Midbrain (tissue), 1 donor: ENCODE results near the gene KCNK4.

ENCODE experiments used
- DNase-seq: peaks from one replicate; lab custom pipeline; 2025; lab: John Stamatoyannopoulos, UW

Gene KCNK4

DNA sequence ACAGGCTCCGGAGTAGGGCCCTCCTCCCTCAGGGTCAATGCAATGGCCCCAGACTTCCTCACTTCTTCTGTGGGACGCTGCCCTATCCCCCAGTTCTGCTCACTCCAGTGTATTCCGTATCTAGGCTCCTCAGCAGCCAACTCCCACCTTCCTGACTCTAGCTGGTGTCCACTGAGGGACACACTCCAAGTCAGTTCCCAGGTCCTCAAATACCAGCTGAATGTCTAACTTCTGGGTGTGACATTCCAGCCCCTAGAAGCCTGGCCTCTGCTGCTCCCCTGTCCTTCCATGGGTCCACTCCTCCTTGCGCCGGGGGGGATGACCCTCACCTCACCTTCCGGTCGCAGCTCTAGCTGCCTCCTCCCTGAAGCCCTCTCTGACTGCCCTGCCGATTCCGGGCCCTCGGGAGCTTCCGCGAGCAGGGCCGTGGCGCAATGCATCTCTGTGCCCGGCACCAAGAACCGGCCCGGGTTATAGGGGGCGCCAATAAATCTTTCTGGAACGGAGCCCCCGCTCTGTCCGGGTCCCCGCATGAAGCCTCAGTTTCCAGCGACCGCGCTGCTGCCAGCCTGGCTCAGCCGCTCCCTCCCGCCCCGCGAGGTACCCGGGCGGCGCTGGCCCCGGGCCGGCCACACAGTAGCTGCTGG lies 22.1 kb upstream of the KCNK4 start:
- DNase-seq: peak; percentile 68

DNA sequence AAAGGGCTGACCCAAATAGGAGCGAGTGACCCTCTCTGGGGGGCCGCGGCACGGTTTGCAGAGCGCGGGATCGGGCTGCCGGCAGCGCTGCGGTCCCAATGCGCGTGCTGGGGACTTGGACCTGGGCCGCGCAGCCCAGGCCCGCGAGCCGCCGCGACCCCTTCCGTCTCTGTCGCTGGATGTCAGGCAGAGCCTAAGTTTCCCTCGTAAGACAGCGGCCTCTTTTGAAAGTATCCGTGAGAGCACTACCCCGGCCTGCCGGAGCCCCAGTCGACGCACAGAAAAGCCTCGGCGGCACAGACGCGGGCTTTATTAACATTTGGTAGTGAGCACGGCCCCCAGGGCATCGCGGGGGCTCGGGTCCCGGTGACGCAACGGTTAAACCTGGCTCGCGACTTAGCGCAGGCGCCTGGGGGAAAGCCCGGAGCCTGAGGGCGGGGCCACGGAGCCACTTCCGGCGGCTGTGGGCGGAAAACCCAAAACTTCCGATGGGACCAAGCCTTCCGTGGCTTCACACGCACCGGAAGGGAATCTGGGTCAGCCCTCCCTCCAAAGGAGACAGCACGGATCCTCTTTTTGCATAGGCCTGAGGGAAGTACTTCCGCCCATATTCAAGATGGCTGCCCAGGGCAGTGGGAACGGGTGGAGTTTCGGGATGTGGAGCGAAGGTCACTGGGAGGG lies 21.4 kb upstream of the KCNK4 start:
- peak; percentile 100 for DNase-seq

DNA sequence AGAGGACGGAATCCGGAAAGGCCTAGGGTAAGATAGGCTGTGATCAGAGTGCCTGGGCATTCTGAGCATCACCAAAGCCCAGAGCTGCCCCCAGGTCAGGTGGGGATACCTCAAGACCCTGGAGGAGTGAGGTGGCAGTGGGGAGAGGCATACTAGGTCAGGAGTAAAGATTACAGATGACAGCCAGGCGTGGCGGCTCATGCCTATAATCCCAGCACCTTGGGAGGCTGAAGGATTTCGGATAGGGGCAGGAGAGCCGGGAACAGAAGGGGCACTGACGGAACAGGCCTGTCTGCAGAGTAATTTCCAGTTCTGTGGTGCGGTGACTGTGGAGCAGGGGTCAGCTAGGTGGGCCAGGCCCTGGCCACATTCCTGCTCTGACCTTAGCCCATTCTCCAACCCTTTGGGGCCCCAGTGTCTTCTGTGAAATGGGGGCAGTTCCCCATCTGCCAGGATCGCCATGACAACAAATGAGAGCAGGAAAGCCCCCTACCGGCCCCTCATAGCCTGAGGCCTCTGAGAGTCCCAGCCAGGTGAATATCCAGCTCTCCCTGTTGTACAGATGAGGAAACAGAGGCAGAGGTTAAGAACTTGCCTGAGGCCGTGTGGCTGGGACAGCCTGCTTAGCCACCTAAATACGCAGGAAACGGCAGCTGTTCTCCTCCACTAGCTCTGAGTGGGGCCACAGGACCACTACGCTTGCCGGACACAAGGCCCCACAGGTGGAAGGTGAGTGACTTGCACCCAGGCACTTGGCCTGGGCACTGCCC lies 15.9 kb upstream of the KCNK4 start:
- DNase-seq: no peak

DNA sequence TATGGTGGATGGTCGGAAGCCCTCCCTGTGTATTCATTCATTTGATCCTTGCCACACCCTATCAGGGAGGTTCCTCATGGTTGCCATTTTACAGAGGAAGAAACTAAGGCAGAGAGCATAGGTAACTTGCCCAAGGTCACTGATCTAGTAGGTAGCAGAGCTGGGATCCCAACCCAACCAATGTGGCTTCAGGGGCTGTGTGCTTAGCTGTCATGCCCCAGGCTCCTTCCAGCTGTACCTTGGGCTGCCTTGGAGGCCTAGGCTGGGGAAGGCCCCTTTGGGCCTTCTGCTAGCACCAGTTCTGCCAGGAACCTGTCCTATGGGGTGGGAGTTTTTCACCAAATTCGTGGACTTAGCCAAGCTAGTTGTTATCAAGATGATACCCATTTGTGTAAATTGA lies 15.3 kb upstream of the KCNK4 start:
- no peak for DNase-seq

DNA sequence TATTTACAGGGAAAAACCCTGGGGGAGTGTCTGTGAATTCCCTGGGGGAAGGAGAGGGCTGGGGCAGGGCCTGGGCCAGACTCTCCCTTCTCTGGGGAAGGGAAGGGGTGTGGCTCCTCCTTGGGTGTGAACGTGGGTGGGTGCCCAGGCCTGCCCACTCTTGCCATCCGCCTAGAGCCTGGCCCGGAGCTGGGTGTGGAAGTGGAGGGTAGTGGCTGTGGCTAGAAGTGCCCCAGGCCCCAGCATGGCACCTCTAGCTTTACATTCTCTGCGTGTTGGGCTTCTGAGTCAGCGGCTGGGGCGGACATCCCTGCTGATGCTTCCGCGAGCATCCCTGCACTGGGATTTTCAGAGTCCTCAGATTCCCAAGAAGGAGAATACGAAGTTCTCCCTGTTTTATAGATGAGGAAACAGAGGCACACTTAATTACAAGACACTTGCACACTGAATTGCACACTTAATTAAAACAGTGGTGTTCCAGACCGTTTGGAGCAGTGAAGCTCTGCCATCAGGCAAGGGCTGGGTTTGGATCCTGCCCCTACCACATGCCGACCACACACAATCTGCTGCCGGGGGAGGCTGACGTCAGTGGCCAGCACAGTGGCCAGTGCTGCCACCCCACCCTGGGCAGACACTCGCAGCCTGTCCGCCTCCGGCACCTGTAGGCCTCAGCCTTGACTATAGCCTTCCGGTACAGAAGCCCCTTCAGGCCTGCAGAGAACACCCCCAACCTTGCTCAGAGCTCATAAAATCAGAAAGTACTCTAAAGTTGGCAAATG lies 14.3 kb upstream of the KCNK4 start:
- no peak for DNase-seq

DNA sequence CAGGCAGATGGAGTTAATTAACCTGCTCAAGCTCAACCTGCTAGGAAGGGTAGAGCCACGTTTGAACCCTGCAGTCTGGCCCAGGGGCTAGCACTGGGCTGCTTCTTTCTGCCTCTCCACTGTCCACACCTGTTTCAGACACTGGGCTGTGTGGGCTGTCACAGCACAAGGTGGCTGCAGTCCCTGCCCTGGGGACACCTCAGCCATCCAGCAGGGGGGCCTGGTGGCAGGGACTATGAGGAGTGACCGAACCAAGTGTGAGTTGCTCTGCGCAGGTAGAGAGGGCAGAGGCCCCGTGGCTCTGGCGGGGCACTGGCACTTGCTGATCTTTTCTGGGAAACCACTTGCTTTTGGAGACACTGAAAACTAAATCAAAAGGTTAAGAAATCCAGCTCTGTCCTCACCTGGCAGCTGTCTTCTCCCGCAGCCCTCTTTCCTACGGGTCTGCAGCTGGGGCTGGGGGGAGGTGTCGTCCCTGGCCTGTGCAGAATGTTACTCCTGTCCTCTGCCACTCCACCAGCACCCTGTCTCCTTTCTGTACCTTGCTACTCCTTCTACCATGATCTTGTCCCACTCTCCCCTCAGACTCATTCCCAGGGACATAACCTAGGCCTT lies 12.4 kb upstream of the KCNK4 start:
- DNase-seq: no peak

DNA sequence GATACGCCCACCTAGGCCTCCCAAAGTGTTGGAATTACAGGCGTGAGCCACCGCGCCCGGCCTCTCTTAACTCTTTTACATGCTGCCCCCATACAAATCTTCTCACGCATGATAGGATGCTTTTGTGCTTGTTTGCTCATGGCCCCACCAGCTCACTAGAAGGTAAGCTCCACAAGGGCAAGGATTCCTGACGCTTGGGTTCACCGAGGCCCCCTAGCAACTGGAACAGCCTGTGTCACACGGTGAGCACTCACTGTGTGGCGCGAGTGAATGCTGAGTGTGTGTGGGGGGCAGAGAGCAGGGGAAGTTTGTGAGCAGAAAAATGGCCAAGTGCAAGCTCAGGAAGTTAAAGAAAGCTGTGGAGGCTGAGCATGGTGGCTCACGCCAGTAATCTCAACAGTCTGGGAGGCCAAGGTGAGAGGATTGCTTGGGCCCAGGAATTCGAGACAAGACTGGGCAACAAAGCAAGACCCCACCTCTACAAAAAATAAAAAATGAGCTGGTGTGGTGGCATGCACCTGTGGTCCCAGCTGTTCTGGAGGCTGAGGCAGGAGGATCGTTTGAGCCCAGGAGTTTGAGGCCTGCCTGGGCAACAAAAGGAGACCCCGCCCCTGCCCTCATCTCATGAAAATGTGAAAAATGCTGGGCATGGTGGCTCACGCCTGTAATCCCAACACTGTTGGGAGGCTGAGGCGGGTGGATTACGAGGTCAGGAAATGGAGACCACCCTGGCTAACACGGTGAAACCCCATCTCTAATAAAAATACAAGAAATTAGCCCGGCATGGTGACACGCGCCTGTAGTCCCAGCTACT lies 8.9 kb upstream of the KCNK4 start:
- no peak for DNase-seq

DNA sequence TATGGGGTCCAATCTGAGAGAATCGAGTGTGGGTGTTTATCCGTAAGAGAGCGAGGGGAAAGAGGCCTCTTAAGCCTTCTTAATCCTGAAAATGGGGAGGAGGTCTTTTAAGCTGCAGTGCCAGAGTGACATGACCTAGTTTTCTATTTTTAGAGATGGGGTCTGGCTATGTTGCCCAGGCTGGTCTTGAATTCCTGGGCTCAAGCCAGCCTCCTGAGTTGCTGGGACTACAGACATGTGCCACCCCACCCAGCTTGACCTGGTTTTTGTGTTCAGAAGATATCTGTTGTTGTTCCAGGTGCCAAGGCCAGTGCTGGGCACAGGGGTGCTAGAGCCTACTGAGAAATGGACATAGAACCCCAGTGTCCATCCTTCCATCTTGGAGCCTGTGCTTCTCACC lies 8.0 kb upstream of the KCNK4 start:
- DNase-seq: no peak

DNA sequence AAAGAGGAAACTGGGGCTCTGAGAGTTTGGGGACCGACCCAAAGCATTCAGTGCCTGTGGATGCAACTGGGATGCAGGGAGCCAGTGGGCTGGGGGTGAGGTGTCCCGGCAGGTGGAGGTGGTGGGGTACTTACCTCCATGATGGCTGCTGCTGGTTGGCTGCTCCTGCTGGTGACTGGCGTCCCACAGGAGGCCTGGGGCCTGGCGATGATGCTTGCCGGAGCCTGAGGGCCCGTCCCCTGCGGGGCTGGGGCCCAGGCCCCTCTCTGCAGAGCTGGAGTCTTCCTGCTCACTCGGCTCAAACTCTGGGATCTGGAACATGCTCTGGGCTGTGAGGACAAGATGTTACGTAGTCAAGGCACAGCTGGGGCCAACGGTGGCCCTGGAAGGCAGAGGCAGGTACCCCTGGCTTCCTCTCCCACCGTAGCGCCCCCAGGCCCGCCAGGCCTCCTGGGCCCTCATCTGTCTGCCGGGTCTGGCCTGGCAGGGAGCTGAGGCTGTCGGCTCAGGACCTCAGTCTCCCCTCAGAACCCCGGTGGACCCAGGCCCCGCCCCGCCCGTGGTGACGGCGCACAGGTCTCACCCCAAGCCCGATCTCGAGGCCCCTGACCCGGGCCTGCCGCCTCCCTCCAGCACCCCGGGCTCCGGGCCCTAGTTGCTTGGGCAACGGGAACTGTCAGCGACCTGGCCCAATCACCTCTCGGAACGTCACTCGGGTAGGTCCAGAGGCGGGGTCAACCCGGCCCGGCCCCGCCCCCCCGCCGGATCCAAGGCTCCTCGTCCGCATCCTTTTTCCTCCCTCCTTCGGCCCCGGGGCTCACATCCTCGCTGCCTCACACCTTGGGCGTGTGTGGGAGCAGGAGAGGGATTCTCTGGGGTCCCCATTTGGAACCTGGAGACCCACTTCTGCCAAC lies 6.8 kb upstream of the KCNK4 start, which contains the start of gene BAD:
TSS of gene BAD (minus strand) at position 618 of the 914 bp plus-strand sequence. CDS start at position 321, 297 bp downstream.
- peak; percentile 97 for DNase-seq

DNA sequence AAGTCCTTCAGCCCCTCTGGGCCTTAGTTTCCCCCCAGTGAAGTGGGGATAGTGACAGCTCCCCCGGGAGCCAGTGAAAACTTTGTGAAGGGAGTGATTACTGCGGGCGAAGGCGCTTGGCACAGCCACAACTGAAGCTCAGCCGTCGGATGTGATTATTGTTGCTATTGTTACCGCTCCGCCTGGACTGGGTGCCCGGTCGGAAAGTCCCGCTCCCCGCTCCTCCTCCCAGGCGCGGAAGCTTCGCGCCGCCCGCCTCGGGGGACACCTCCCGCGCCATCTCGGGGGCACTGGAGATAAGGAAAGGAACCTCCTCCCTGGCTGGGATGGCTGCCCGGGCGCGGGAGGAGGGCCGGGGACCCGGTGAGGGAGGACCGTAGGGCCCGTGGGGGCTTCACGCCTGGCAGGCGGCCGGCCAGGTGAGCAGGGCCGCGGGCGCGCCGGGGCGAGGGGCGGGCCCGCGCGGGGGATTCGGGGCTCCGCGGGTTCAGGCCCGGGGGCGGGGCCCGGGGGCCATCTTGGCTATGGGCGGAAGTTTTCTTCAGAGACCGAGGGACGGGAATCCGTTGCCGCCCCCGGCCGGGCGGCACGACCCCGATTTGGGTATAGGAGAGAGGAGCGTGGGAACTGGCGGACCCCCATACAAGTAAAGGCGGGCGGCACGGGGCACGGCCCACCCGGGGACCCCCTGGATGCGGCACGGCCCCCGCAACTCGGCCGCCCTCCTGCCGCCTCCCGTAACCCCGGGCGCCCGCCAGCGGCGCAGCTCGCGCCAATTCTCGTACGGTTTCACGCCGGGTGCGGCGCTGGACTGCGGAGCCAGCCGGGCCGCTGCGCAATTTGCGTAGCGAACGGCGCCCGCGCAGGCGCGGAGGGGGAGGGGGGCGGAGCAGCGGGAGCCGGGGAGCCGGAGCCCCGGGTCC lies 5.9 kb upstream of the KCNK4 start, which contains the start of gene GPR137:
TSS of gene GPR137 (plus strand) at position 887 of the 923 bp plus-strand sequence. CDS start 677 bp downstream, outside the sequence.
- DNase-seq: peak; percentile 93

DNA sequence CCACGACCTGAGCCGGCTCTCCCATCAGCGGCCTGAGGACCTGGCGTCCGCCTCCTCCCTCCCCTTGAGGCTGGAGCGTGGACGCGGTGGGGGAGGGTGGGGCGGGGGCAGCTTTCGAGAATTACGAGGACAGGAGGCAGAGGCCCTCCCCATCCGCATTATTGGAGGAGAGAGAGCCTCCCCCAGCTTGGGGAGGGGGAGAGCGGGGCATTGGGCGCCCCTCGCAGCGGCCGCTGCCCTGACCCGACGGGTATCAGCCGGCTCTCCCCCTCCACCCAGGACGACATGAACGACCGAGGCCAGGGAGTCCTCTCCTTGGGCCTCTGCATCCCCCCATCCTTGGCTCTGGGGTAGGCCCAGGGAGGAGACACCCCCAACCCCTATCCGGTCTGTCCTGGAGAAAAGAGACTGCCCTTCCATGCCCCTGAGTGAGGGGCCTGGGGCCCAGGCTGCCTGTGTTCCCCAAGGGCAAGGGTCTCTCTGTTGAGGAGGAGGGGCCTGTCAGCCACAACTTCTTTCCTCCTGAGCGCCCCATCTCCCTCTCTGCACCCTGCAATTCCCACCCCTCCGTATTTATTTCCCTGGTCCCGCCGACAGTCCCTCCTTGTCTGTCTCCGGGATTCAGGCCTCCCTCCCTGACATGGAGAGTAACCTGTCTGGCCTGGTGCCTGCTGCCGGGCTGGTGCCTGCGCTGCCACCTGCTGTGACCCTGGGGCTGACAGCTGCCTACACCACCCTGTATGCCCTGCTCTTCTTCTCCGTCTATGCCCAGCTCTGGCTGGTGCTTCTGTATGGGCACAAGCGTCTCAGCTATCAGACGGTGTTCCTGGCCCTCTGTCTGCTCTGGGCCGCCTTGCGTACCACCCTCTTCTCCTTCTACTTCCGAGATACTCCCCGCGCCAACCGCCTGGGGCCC lies 5.0 kb upstream of the KCNK4 start:
- no peak for DNase-seq

DNA sequence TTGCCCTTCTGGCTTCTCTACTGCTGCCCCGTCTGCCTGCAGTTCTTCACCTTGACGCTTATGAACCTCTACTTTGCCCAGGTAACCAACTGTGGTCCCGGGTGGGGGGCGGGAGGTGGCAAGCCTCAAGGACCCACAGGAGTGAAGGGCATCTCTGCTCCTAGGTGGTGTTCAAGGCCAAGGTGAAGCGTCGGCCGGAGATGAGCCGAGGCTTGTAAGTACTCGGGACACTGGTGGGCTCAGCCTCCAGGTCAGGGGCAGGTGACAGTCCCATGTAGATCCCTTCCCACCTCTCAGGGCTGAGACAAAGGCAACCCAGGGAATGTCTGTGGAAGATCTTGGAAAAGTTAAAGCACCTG lies 4.3 kb upstream of the KCNK4 start:
- DNase-seq: no peak

DNA sequence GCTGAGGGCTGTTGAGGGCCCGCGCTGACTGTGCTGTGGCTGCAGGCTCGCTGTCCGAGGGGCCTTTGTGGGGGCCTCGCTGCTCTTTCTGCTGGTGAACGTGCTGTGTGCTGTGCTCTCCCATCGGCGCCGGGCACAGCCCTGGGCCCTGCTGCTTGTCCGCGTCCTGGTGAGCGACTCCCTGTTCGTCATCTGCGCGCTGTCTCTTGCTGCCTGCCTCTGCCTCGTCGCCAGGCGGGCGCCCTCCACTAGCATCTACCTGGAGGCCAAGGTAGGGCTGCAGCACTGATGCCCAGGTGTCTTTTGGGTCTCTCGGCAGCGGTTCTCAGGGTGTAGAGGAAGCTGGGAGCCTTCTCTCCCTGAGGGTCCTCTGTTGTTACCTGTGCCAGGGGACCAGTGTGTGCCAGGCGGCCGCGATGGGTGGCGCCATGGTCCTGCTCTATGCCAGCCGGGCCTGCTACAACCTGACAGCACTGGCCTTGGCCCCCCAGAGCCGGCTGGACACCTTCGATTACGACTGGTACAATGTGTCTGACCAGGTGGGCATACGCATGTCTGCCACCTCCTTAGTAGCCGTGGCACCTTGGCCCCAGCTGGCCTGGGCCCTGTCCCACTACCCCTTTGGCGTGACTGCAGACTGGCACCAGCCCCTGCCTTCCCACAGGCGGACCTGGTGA lies 3.3 kb upstream of the KCNK4 start:
- no peak for DNase-seq

DNA sequence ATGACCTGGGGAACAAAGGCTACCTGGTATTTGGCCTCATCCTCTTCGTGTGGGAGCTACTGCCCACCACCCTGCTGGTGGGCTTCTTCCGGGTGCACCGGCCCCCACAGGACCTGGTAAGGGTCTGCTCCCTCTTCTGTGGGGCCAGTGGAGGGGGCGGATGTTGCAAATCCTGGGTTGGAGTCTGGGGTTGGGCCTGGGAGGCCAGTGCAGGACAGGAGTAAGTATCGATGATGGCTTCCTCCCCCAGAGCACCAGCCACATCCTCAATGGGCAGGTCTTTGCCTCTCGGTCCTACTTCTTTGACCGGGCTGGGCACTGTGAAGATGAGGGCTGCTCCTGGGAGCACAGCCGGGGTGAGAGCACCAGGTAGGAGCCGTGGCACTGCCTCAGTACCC lies 2.8 kb upstream of the KCNK4 start:
- DNase-seq: no peak

DNA sequence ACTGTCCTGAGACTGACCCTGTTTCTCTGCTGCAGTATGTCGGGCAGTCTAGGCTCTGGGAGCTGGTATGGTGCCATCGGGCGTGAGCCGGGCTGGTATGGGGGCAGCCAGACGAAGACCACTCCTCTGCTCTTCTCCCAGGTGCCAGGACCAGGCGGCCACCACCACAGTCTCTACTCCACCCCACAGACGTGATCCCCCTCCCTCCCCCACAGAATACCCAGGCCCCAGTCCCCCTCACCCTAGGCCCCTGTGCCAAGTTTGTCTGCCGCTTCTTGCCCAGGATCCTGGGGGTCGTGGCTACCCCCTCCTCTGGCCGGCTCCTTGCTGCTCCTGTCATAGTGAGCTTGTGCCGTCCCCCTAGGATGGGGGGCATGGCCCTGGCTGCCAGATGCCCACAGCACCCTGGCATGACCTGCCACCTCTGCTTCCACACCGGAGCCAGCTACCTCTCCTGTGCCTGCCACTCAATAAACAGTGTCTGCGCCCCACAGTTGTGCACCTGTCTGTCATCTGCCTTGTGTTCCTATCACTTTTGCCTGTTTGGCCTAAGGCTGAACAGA lies 2.0 kb upstream of the KCNK4 start:
- DNase-seq: no peak

DNA sequence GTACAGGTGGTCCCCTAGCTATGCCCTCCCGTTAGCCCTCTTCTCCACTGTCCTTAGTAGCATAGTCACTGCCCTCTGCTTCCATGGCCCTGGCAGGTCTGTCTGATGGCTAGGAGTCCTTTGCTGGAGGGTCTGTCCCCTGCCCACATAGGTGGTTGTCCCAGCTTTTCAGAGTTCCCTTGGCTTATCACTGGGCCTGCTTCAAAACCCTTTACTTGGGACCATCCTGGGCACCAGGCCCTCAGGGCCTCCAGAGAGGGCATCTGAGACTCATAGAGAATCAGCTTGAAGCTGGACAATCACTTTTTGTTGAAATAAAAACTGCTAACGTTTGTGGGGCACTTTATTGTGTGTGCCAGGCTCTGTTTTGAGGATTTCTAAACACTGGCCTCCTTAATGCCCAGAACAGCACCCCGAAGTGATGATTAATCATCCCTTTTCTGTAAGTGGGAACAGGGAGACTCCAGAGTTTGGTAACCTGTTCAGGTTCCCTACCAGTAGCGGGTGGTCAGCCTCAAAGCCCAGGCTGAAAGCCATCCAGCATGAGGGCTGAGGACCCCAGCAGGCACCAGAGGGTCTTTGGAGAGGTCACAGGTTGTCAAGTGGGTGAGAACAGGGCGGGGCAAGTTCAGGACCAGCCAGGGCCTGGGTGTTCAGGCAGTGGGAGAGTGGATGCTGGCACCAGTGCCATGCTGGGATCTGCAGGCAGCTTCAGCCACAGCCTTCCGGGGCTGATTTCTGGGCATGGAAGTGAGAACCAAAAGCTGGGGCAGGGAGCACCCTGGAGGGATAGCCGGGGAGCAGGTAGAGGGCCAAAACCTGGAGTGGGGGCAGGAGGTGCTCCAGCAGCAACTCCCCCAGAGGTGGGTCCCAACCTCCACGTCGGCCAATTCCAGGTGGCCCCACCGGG lies 495 bp upstream of the KCNK4 start:
- no peak for DNase-seq
